Measurements from ENCODE around the gene EXOC3L1. TPM values are rescaled to one million over a fixed set of nuclear protein-coding genes. Genes with fewer than 3 reads are reported as not detected.

Gene EXOC3L1
- total and polyA plus RNA-seq, 2 of the 4 experiments (the other 2 are of a cell fraction), result not detected

- Histone ChIP-seq H3K4me1 (ENCODE audit: control insufficient read depth, insufficient read depth, low read length) (peaks cover 14% of the 10 kb centered on the region), H2AK5ac (ENCODE audit: low read depth, low read length) (peak overlapping the region; percentile 11; the same call in 1 of the 2 replicates), H2AK9ac (replicated peaks; ENCODE audit: low read depth, low read length, poor library complexity) (peak overlapping the region; percentile 81), H2AFZ (replicated peaks; ENCODE audit: low read length, poor library complexity) (peak overlapping the region; percentile 81), H3K56ac (ENCODE audit: extremely low read depth, insufficient read depth, low read length) (no peak overlapping the region), H3K27me3 (ENCODE audit: control insufficient read depth, insufficient read depth, low read length) (no peaks in the 10 kb centered on the region), H2BK5ac (ENCODE audit: low read depth, low read length, poor library complexity, severe bottlenecking) (no peak overlapping the region), H4K20me1 (ENCODE audit: insufficient read depth, low read length) (peaks cover 12% of the 10 kb centered on the region), H2BK120ac (ENCODE audit: low read depth, low read length) (no peak overlapping the region), H3K4me2 (ENCODE audit: low read depth, low read length) (peak overlapping the region; percentile 56), H3K18ac (ENCODE audit: low read depth, low read length) (no peak overlapping the region), H3K23ac (ENCODE audit: low read depth, low read length) (peak overlapping the region; percentile 60), H3K9me1 (ENCODE audit: insufficient read depth, low read length) (peaks cover 18% of the 10 kb centered on the region), H4K5ac (ENCODE audit: low read depth, low read length) (no peak overlapping the region), H2BK15ac (ENCODE audit: low read depth, low read length) (no peak overlapping the region), H3K9me3 (ENCODE audit: control insufficient read depth, insufficient read depth, low read length) (no peaks in the 10 kb centered on the region), H3K36me3 (ENCODE audit: control insufficient read depth, insufficient read depth, low read length) (no peaks in the 10 kb centered on the region), H3K14ac (replicated peaks; ENCODE audit: low read depth, low read length) (peak overlapping the region; percentile 46; the same call in 1 of the 2 replicates), H3K4me3 (ENCODE audit: insufficient read depth, low read depth, low read length) (no peak overlapping the region; the same call in 1 of the 2 replicates), H3K79me1 (ENCODE audit: low read depth in 1 of 2, low read length in 2 of 2) (peaks cover 18 to 20% of the 10 kb centered on the region in 2 experiments), H3K27ac (ENCODE audit: insufficient read depth, low read length) (no peak overlapping the region), H3K4ac (ENCODE audit: low read depth, low read length) (no peak overlapping the region), H4K8ac (ENCODE audit: low read depth in 2 of 2, low read length in 2 of 2) (no peak overlapping the region), H4K91ac (ENCODE audit: insufficient read depth, low read depth, low read length) (no peak overlapping the region), H3K9ac (ENCODE audit: low read depth, low read length) (no peak overlapping the region), H2BK20ac (ENCODE audit: low read depth, low read length) (no peak overlapping the region)
- CTCF ChIA-PET, result interaction anchor here (0.9 to 1.5 kb wide), 10 partner anchors 15 to 355 kb away, joined by 3 to 8 read pairs (median 4); partner anchors contain the start of genes B3GNT9, NAE1 and NOL3
- WGBS, 2 experiments (ENCODE audit: extremely low coverage in 2 of 2, insufficient read length in 1 of 2), result no CpG with 5 or more reads among the region's 12 CpGs
- POLR2A ChIA-PET (ENCODE audit: unreplicated experiment), result no interaction called here
- intact Hi-C loops (cut with micrococcal nuclease) (loop anchor here (1.0 to 10.0 kb wide), 5 partner anchors 26 to 238 kb away; partner anchors contain the start of genes FBXL8 and TRADD), dilution Hi-C loops (cut with HindIII; ENCODE audit: low sequenced_read_pairs, unreplicated experiment) (no loop called here), in situ Hi-C loops (cut with MboI; ENCODE audit: low sequenced_read_pairs) (no loop called here)
- ATAC-seq (ENCODE audit: low read depth), result no peak
- no TSS peak for BruUV-seq (replicated peaks)
- no peak for DNase-seq
- TF ChIP-seq CTCF (conservative IDR thresholded peaks at IDR 0.05; ENCODE audit: low read depth, low read length), result no peak
- no peak for TF ChIP-seq MAZ (IDR thresholded peaks at IDR 0.05; ENCODE audit: borderline replicate concordance, low read depth, low read length)
- no peak for TF ChIP-seq RCOR1 (IDR thresholded peaks at IDR 0.05; ENCODE audit: insufficient replicate concordance, low read length)
- no peak for TF ChIP-seq CEBPB (IDR thresholded peaks at IDR 0.05; ENCODE audit: low read depth, low read length)
- no peak for TF ChIP-seq POLR2A (IDR thresholded peaks at IDR 0.05; ENCODE audit: low read depth, low read length)
- no peak for TF ChIP-seq MAFK (IDR thresholded peaks at IDR 0.05; ENCODE audit: low read depth, low read length)
- no peak for TF ChIP-seq ELK1 (IDR thresholded peaks at IDR 0.05; ENCODE audit: borderline replicate concordance, low read depth, low read length)
- no peak for TF ChIP-seq MXI1 (IDR thresholded peaks at IDR 0.05; ENCODE audit: borderline replicate concordance, low read depth, low read length)
- no peak for TF ChIP-seq RAD21 (IDR thresholded peaks at IDR 0.05; ENCODE audit: low read length)
- TF ChIP-seq FOS (IDR thresholded peaks at IDR 0.05; ENCODE audit: low read depth, low read length), result no peak
- TF ChIP-seq RFX5 (IDR thresholded peaks at IDR 0.05; ENCODE audit: low read depth, low read length), result no peak
- no peak for TF ChIP-seq USF2 (IDR thresholded peaks at IDR 0.05; ENCODE audit: low read depth, low read length)
- TF ChIP-seq CHD1 (IDR thresholded peaks at IDR 0.05; ENCODE audit: low read depth, low read length), result no peak
- no peak for TF ChIP-seq NFE2L2 (IDR thresholded peaks at IDR 0.05; ENCODE audit: low read depth, low read length)
These were observed 4.2 kb downstream of the EXOC3L1 start for GRCh38 chr16:67185651-67186134.
